CD14-positive monocyte (primary cell): ENCODE data around the gene MXRA5. TPM values are rescaled to one million over a fixed set of nuclear protein-coding genes. Genes with fewer than 3 reads are reported as not detected.

Experiments
- DNase-seq, 3 donors: peaks; one replicate each; pipeline ENCODE4 v3.0.0-alpha.2; 2011 to 2022
- H2AFZ ChIP-seq: 2 replicates; pipeline ENCODE4 v1.6.0; 2012; ENCODE audit warnings: mild to moderate bottlenecking, low read depth, low read length, inconsistent platforms; ENCODE audit not compliant: insufficient read depth, poor library complexity, severe bottlenecking
- H3K27ac ChIP-seq, 2 donors: 1 replicate in 1 of 2; 2 replicates in 1 of 2; pipeline ENCODE4 v1.5.1; 2012 to 2013; ENCODE audit warnings: low read length in 2 of 2, control low read depth in 1 of 2, inconsistent platforms in 1 of 2, low read depth in 1 of 2, mild to moderate bottlenecking in 1 of 2
- H3K27me3 ChIP-seq, 2 donors: one replicate each; pipeline versions ENCODE4 v1.6.0 to v1.6.1; 2011 to 2013; ENCODE audit warnings: low read length in 2 of 2; ENCODE audit not compliant: control insufficient read depth in 2 of 2, insufficient read depth in 2 of 2
- H3K36me3 ChIP-seq, 2 donors: replicated peaks in 1 of 2; 1 replicate in 1 of 2; 2 replicates in 1 of 2; pipeline versions ENCODE4 v1.5.1 to v1.6.1; 2012 to 2013; ENCODE audit warnings: low read length in 2 of 2, control low read depth in 1 of 2, inconsistent platforms in 1 of 2, mild to moderate bottlenecking in 1 of 2; ENCODE audit not compliant: insufficient read depth in 2 of 2, control insufficient read depth in 1 of 2
- H3K4me1 ChIP-seq, 2 donors: 1 replicate in 1 of 2; 2 replicates in 1 of 2; pipeline versions ENCODE4 v1.5.1 to v1.6.1; 2012 to 2013; ENCODE audit warnings: low read length in 2 of 2, control low read depth in 1 of 2, inconsistent platforms in 1 of 2, mild to moderate bottlenecking in 1 of 2, moderate library complexity in 1 of 2; ENCODE audit not compliant: insufficient read depth in 2 of 2, control insufficient read depth in 1 of 2
- H3K4me2 ChIP-seq: replicated peaks from 2 replicates; pipeline ENCODE3; 2012; ENCODE audit warnings: low read length, moderate library complexity, mild to moderate bottlenecking; ENCODE audit not compliant: poor library complexity, severe bottlenecking; ENCODE audit errors: extremely low read depth
- H3K4me3 ChIP-seq, 3 experiments: fragments of 200-600 bp in 1 of 3; sonication (generic) in 1 of 3; replicated peaks in 1 of 3; 1 replicate in 2 of 3; 2 replicates in 1 of 3; pipeline ENCODE4 v1.5.1; 2011 to 2013; ENCODE audit warnings: low read length in 3 of 3, mild to moderate bottlenecking in 3 of 3, control low read depth in 2 of 3, low read depth in 2 of 3, inconsistent platforms in 1 of 3, moderate library complexity in 1 of 3
- H3K79me2 ChIP-seq: 2 replicates; pipeline ENCODE4 v1.6.0; 2012; ENCODE audit warnings: mild to moderate bottlenecking, control low read depth, inconsistent platforms, low read length, moderate library complexity; ENCODE audit not compliant: insufficient read depth
- H3K9ac ChIP-seq: 2 replicates; pipeline ENCODE4 v1.6.0; 2017; ENCODE audit warnings: low read length, mild to moderate bottlenecking; ENCODE audit not compliant: insufficient read depth, poor library complexity, severe bottlenecking
- H3K9me3 ChIP-seq, 2 donors: replicated peaks in 1 of 2; 1 replicate in 1 of 2; 2 replicates in 1 of 2; pipeline versions ENCODE4 v1.5.1 to v1.6.1; 2012 to 2013; ENCODE audit warnings: low read length in 2 of 2, control low read depth in 1 of 2; ENCODE audit not compliant: control insufficient read depth in 1 of 2, insufficient read depth in 1 of 2
- H4K20me1 ChIP-seq: 2 replicates; pipeline ENCODE4 v1.6.0; 2012; ENCODE audit warnings: mild to moderate bottlenecking, low read length, control low read depth, moderate library complexity; ENCODE audit not compliant: insufficient read depth
- H3K27ac Mint-ChIP-seq, 7 donors: one replicate each; pipeline ENCODE4 v1.8.0; 2020; ENCODE audit warnings: mild to moderate bottlenecking in 7 of 7, mixed read lengths in 7 of 7, moderate library complexity in 6 of 7, inconsistent platforms in 2 of 7
- H3K27me3 Mint-ChIP-seq, 3 donors: one replicate each; pipeline ENCODE4 v1.8.0; 2021 to 2022; ENCODE audit warnings: low read depth in 3 of 3, mild to moderate bottlenecking in 3 of 3, mixed read lengths in 3 of 3, moderate library complexity in 3 of 3, inconsistent platforms in 1 of 3
- H3K36me3 Mint-ChIP-seq, 2 donors: one replicate each; pipeline ENCODE4 v1.8.0; 2020; ENCODE audit warnings: mixed read lengths in 2 of 2, inconsistent platforms in 1 of 2, mild to moderate bottlenecking in 1 of 2
- H3K4me1 Mint-ChIP-seq: one replicate; pipeline ENCODE4 v1.8.0; 2020; ENCODE audit warnings: mild to moderate bottlenecking, mixed read lengths
- H3K4me3 Mint-ChIP-seq, 2 donors: one replicate each; pipeline ENCODE4 v1.8.0; 2020; ENCODE audit warnings: mild to moderate bottlenecking in 2 of 2, mixed read lengths in 2 of 2, moderate library complexity in 1 of 2
- H3K9me3 Mint-ChIP-seq, 7 donors: one replicate each; pipeline ENCODE4 v1.8.0; 2020 to 2022; ENCODE audit warnings: mixed read lengths in 7 of 7, mild to moderate bottlenecking in 6 of 7, moderate library complexity in 6 of 7, inconsistent platforms in 2 of 7
- CTCF ChIP-seq: fragments of 200-600 bp; IDR thresholded peaks from one replicate; pipeline ENCODE4 v1.8.0; 2022; ENCODE audit warnings: antibody characterized with exemption, mild to moderate bottlenecking
- WGBS: methylation state at CpG from one replicate; pipeline ENCODE4 v1.1.5; 2013; ENCODE audit warnings: missing lambda C conversion rate; ENCODE audit not compliant: insufficient coverage; 5-methylcytosine and 5-hydroxymethylcytosine counted together
- intact Hi-C, 2 donors: fragments of 100-400 bp; cut with micrococcal nuclease; formaldehyde crosslinking; loops; one replicate each; pipeline versions ENCODE4 v1.15.0 to v1.15.1; 2023
- polyA plus RNA-seq, 3 donors: library from polyadenylated mRNA; depleted of rRNA in 1 of 3; unstranded in 2 of 3; stranded (reverse) in 1 of 3; fragments of 300-500 nt in 2 of 3; fragments of >200 nt in 1 of 3; fragmentation: Illumina TruSeq in 2 of 3; gene quantifications; 1 replicate in 2 of 3; 2 replicates in 1 of 3; pipeline ENCODE4 v1.2.3, GENCODE V29; 2012 to 2021

MXRA5 gene
- polyA plus RNA-seq, 3 donors, result not detected

DNA sequence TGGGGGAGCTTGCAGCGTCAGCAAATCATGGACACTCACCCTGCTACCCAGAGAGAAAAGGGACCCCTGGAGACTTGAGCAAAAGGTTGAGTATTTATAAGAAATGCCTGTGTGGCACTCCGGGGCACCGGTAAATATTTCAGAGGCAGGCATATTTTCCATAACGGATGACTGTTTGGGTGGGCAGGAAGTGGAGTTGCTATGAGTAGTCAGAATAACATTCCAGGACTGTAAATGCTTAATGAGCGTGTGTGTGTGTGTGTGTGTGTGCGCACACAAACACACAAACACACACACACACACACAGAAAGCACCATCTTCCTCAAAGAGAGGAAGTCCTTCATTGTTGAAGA, 74.6 kb downstream of the MXRA5 start:
- no CpG with 5 or more reads among the region's 6 CpGs for WGBS
- Mint-ChIP-seq H3K4me1 (peaks cover 8% of the 10 kb centered on the region), H3K9me3 (peaks cover 0 to 18% (median 5%) of the 10 kb centered on the region in 7 donors), H3K36me3 (no peaks in the 10 kb centered on the region), H3K27ac (no peak overlapping the region), H3K4me3 (no peak overlapping the region), H3K27me3 (peaks cover 0 to 10% (median 3%) of the 10 kb centered on the region in 3 donors)
- H2AFZ ChIP-seq, result no peak overlapping the region
- no peak overlapping the region for H3K27ac ChIP-seq
- H4K20me1 ChIP-seq, result no peaks in the 10 kb centered on the region
- no peak for TF ChIP-seq CTCF
- H3K36me3 ChIP-seq, result no peaks in the 10 kb centered on the region
- no peak overlapping the region for H3K9ac ChIP-seq
- H3K27me3 ChIP-seq, result no peaks in the 10 kb centered on the region
- H3K4me2 ChIP-seq, result no peak overlapping the region
- H3K9me3 ChIP-seq, result peaks cover 0 to 4% of the 10 kb centered on the region in 2 donors
- peaks cover 0 to 2% of the 10 kb centered on the region in 2 donors for H3K4me1 ChIP-seq
- no peak for DNase-seq
- H3K4me3 ChIP-seq, result no peak overlapping the region
- intact Hi-C loops, result no loop called here
- no peaks in the 10 kb centered on the region for H3K79me2 ChIP-seq

- peaks cover 0 to 10% (median 3%) of the 10 kb centered on the region in 3 donors for H3K27me3 Mint-ChIP-seq
- Histone ChIP-seq H3K9me3 (no peaks in the 10 kb centered on the region), H3K79me2 (no peaks in the 10 kb centered on the region), H3K27me3 (no peaks in the 10 kb centered on the region), H3K9ac (no peak overlapping the region), H4K20me1 (no peaks in the 10 kb centered on the region), H3K4me3 (no peak overlapping the region), H3K4me2 (no peak overlapping the region), H3K4me1 (peaks cover 0 to 2% of the 10 kb centered on the region in 2 donors), H3K27ac (no peak overlapping the region), H2AFZ (no peak overlapping the region), H3K36me3 (no peaks in the 10 kb centered on the region)
- intact Hi-C loops, result no loop called here
- no peak for TF ChIP-seq CTCF
- H3K36me3 Mint-ChIP-seq, result no peaks in the 10 kb centered on the region
- H3K4me3 Mint-ChIP-seq, result no peak overlapping the region
- H3K9me3 Mint-ChIP-seq, result peaks cover 0 to 16% (median 5%) of the 10 kb centered on the region in 7 donors
- no peak overlapping the region for H3K27ac Mint-ChIP-seq
- DNase-seq, result no peak
- H3K4me1 Mint-ChIP-seq, result peaks cover 8% of the 10 kb centered on the region
- 37% methylated on average over 3 of the region's 12 CpGs for WGBS
Measured at GRCh38 chrX:3271183-3271833, 75.1 kb downstream of the MXRA5 start.
